HG02938 (cell line): ENCODE data around the gene CD59.
"Not testable (repeated sequence)": the region's sequence is repeated elsewhere in the genome, so short reads cannot be mapped to it uniquely, and the experiment has no call there.

Experiments
- ATAC-seq: cut with Tn5 transposase; IDR thresholded peaks from one replicate; pipeline ENCODE4 v1.9.1; 2021; ENCODE audit warnings: mild to moderate bottlenecking, moderate library complexity; ENCODE audit not compliant: unreplicated experiment

Gene CD59

GRCh38 chr11:33743291-33743690 lies 7.1 kb upstream of the CD59 start:
- ATAC-seq = no peak

- ATAC-seq = peak; percentile 45
Observed at GRCh38 chr11:33742249-33742851, 6.1 kb upstream of the CD59 start.

DNA sequence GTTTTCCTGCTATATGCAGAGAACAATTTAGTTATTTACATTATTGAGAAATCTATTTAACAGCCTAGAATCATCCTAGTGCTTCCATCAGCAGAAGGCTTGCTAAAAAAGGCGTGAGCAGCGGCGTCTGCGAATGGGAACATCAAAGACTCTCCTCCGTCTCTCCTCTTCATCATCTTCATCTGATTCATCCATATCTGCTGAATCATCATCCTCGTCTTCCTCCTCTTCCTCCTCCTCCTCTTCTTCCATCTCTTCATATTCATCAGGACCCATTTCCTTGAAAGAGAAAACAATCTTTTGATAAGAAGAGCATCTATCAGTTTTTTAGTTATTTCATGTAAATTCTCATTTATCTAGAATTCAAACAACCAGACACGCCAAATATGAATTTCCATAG lies 5.6 kb upstream of the CD59 start:
- ATAC-seq = no peak

DNA sequence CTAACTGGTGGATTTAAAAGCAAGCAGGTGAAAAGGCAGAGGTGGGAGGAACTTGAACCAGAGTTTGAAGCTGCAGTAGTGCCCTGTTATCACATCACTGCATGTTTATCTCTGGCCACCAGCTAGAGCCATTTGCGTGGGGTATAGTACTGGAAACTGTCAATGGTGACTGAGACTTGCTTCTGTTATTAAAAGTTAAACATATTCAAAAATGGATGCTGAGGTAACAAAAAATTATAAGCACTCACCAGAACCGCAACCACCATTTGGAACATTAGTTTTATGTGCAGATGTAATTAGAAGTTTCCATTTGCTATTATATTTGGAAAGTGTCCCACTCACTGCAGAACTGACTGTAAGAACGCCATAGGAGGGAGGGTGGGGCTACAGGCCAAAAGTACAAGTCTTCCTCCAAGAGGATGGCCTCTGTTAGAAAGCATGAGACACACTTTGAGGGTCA lies 1.2 kb upstream of the CD59 start:
- ATAC-seq = no peak

DNA sequence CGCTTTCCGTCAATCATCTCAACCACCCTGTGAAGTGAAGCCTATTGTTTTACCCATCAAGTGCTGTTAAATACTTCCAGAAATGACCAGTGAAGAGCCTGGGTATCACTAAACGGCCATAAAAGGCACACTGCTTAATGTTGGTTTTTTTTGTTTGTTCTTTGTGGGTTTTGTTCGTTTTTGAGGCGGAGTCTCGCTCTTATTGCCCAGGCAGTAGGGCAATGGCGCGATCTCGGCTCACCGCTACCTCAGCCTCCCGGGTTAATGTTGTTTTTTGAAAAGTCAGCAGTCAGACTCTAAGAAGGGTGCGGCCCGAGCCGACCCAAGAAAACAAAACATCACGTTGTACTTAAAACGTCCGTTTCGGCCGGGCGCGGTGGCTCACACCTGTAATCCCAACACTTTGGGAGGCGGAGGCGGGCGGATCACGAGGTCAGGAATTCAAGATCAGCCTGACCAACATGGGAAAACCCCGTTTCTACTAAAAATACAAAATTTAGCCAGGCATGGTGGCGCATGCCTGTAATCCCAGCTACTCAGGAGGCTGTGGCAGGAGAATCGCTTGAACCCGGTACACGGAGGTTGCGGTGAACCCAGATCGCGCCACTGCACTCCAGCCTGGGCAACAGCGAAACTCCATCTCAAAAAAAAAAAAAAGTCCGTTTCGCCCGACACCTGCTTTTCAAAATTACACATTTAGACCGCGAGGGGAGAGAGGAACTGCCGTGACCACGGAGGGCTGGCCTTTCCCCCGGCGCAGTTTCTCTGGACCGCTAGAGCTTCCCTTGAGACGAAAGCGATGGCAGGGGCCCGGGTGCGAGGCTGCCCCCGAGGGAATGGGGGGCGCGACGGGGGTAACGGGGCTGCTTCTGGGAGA lies 714 bp downstream of the CD59 start:
- ATAC-seq = peak; percentile 55

DNA sequence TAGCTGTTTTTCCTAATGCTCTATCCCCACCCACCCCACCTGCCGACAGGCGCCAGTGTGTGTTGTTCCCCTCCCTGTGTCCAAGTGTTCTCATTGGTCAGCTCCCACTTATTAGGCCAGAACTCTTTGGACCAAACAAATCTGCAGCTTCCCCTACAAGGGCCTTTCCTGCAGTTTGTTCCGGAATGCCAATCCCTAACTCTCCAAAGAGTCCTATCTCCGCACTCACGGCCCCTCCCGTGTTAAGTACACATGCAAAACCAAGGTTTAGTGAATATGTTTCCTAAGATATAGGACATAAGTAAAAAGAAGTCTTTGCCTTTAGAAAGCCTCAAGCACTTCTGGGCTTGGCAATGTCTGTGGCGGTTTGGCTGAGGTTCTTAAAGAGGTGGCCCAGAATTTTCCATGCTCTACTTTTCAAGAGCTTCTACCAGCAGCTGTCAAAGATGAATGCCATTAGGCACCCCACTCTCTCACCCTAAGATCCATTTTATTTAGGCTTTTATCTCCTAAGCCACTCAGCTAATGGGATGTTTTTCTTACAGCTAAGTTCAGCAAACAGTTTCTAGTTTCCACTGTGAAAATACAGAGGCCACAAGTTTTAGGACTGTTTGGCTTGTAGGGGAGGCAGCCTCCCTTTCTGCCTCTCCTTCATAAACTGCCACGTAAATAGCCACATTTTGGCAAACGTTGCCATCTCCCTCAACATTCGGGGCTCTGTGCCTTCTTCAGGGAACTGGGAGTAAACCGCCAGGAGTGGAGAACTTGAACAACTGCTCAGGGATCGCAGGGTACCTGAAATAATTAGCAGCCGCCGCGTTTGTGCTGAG lies 1.6 kb downstream of the CD59 start:
- ATAC-seq = no peak

GRCh38 chr11:33733980-33734379 lies 2.2 kb downstream of the CD59 start:
- no peak for ATAC-seq

GRCh38 chr11:33731723-33732531 lies 4.3 kb downstream of the CD59 start:
- ATAC-seq = no peak

DNA sequence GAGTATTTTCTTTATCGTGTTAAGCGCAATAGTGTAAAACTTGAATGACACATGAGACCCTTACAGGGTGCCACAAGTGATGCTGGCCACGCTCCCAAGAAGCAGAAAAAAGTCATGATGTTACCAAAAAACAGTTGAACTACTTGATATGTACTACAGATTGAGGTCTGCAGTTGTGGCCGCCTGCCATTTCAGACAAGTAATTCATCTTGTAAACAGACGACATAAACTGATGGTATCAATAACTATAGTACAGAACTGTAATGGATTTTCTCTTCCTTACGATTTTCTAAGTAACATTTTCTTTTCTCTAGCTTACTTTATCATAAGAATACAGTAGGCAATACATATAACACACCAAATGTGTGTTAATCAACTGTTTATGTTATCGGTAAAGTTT lies 5.5 kb downstream of the CD59 start:
- ATAC-seq = no peak

GRCh38 chr11:33729072-33729664 lies 7.1 kb downstream of the CD59 start:
- ATAC-seq = not testable (repeated sequence)

GRCh38 chr11:33727539-33727938 lies 8.7 kb downstream of the CD59 start:
- not testable (repeated sequence) for ATAC-seq

DNA sequence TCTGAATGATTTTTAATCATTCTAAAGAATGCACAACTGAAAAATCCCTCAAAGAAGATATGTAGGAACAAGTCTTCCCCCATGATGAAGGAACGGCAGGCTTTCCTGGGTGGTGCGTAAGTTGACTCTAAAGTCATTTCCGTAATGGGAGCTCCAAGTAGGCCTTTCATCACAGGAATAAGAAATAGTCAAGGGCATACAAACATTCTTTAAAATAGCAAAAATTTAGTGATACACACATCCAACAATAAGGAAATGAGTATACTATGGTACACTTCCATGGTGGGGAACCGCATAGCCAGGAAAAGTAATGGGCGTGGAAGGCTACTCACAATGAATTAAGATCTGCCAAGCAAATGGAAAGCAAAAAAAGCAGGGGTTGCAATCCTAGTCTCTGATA lies 10.7 kb downstream of the CD59 start:
- ATAC-seq = no peak

- no peak for ATAC-seq
Observed at GRCh38 chr11:33724644-33725035, 11.6 kb downstream of the CD59 start.

DNA sequence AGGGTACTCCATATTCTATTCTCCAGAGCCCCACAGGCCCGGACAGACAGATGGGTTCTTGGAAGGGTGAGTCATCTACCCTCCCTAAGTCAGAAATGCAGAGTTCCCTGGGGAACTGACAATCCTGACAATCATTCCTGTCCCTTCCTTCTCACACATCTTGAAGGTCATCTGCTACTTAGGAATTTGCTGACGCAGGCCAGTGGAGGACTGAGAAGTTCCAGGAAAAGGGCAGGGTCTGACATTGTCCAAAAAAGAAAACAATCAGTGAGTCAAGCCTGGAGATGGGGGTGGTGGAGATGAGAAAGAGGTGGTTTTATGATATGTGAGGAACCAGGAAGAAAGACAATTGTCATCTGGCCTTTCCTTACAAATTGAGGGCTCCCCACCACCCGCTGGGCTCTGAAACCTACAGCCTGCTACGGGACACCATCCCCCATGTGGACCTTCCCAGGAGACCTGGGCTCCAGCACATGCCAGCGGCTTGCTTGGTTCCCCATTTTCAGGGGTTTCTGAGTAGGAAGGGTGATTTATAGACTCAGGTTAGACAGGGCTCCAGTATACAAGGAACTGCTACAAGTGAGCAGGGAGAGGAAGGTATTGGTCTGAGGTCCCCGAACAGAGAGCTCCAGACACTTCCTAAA lies 12.9 kb downstream of the CD59 start:
- no peak for ATAC-seq

GRCh38 chr11:33722590-33723234 lies 13.5 kb downstream of the CD59 start:
- ATAC-seq = peak; percentile 70

DNA sequence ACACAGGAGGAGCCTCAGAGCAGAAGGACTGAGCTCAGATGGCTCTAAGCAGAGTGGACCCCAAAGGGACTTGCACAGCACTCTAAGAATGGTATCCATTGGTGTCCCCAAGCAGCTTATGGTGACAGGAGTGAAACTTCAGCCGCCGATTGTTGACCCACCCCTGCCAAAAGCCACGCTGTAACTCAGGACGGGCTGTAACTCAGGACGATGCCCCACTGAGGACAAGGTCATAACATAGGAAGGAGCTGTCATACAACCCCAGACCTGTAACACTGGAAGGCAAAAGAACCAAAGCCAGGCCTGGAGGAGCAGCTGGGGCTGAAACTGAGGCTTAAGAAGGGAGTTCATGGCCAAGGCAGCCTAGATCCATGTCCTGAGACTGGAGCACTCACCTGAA lies 14.2 kb downstream of the CD59 start:
- ATAC-seq = no peak

GRCh38 chr11:33721426-33721825 lies 14.8 kb downstream of the CD59 start:
- ATAC-seq = no peak

- ATAC-seq = no peak
Observed at GRCh38 chr11:33719587-33719986, 16.6 kb downstream of the CD59 start.

DNA sequence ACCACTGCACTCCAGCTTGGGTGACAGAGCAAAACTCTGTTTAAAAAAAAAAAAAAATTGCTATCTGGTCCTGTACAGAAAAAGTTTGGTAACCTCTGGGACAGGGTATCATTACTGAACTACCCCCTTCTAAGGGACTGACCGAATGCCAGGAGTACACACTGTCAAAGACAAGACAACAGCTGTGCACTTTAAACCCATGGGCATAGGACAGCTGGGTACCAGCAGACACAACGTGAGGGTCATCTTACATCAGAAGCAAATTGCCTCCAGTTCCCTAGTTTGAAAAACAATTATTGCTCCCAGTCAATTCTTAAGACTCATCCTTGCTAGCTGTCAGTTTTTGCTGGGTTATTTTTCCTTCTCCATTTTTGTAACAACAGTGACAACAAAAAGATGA lies 17.8 kb downstream of the CD59 start:
- no peak for ATAC-seq
